HG03432 (cell line): ENCODE measurements around the gene ARCN1.

Experiments used
- ATAC-seq: cut with Tn5 transposase; IDR thresholded peaks from one replicate; pipeline ENCODE4 v1.9.1; 2021; ENCODE audit warnings: mild to moderate bottlenecking, moderate library complexity; ENCODE audit not compliant: unreplicated experiment

ARCN1 gene

GRCh38 chr11:118572061-118572980 is at the start of gene ARCN1:
Gene ARCN1, plus strand, starts transcription at chr11:118572409. Its CDS starts 139 bp downstream, at chr11:118572548.
- ATAC-seq = peak; percentile 74

GRCh38 chr11:118522571-118523072 is 49.6 kb upstream of the ARCN1 start:
- no peak for ATAC-seq

GRCh38 chr11:118524356-118524755 is 47.9 kb upstream of the ARCN1 start:
- ATAC-seq = no peak

GRCh38 chr11:118524757-118525470 is 47.3 kb upstream of the ARCN1 start:
- ATAC-seq = no peak

GRCh38 chr11:118526688-118527087 is 45.5 kb upstream of the ARCN1 start:
- no peak for ATAC-seq

GRCh38 chr11:118527109-118527508 is 45.1 kb upstream of the ARCN1 start, which contains the start of gene TTC36:
Gene TTC36, plus strand, starts transcription at chr11:118527474. Its CDS starts 21 bp downstream, at chr11:118527495.
- ATAC-seq = no peak

- no peak for ATAC-seq
Measured at GRCh38 chr11:118528511-118528910, 43.7 kb upstream of the ARCN1 start.

- ATAC-seq = no peak
Measured at GRCh38 chr11:118529584-118530175, 42.5 kb upstream of the ARCN1 start.

- no peak for ATAC-seq
Measured at GRCh38 chr11:118530180-118530682, 42.0 kb upstream of the ARCN1 start.

GRCh38 chr11:118530683-118531596 is 41.3 kb upstream of the ARCN1 start, which contains the start of gene TMEM25:
Gene TMEM25, plus strand, starts transcription at chr11:118531192. Its CDS starts 610 bp downstream, at chr11:118531802.
- peak; percentile 73 for ATAC-seq

- ATAC-seq = no peak
Measured at GRCh38 chr11:118531597-118532084, 40.6 kb upstream of the ARCN1 start.

GRCh38 chr11:118532091-118532490 is 40.1 kb upstream of the ARCN1 start:
- ATAC-seq = no peak

GRCh38 chr11:118532852-118533768 is 39.1 kb upstream of the ARCN1 start:
- ATAC-seq = no peak

- ATAC-seq = no peak
Measured at GRCh38 chr11:118533769-118534729, 38.2 kb upstream of the ARCN1 start.

GRCh38 chr11:118535261-118535660 is 36.9 kb upstream of the ARCN1 start:
- no peak for ATAC-seq

- no peak for ATAC-seq
Measured at GRCh38 chr11:118536726-118537125, 35.5 kb upstream of the ARCN1 start.

- ATAC-seq = no peak
Measured at GRCh38 chr11:118537409-118537980, 34.7 kb upstream of the ARCN1 start.
